RWPE1 (cell line): ENCODE measurements around the gene POU5F1.
"Not testable (repeated sequence)": the region's sequence is repeated elsewhere in the genome, so short reads cannot be mapped to it uniquely, and the experiment has no call there.

Experiments used
- CTCF ChIA-PET: fragments of 350-600 bp; sonication (Branson Sonifier 250); formaldehyde crosslinking; extraction: SDS; loops from one replicate; lab custom pipeline; 2021; lab: Yijun Ruan, JAX
- POLR2A ChIA-PET: fragments of 400-600 bp; formaldehyde crosslinking; extraction: SDS; loops from one replicate; lab custom pipeline; 2020; ENCODE audit warnings: antibody characterized with exemption; ENCODE audit not compliant: low non-redundant PET; lab: Yijun Ruan, JAX
- DNase-seq: peaks from one replicate; pipeline ENCODE4 v3.0.0; 2012; ENCODE audit warnings: low spot score
- H3K27ac ChIP-seq: fragments of 450-650 bp; 2 replicates; pipeline ENCODE4 v1.5.1; 2017
- CTCF ChIP-seq: fragments of 450-650 bp; conservative IDR thresholded peaks from 2 replicates; pipeline ENCODE4 v1.5.1; 2017; ENCODE audit warnings: low read depth, mild to moderate bottlenecking

POU5F1 gene

DNA sequence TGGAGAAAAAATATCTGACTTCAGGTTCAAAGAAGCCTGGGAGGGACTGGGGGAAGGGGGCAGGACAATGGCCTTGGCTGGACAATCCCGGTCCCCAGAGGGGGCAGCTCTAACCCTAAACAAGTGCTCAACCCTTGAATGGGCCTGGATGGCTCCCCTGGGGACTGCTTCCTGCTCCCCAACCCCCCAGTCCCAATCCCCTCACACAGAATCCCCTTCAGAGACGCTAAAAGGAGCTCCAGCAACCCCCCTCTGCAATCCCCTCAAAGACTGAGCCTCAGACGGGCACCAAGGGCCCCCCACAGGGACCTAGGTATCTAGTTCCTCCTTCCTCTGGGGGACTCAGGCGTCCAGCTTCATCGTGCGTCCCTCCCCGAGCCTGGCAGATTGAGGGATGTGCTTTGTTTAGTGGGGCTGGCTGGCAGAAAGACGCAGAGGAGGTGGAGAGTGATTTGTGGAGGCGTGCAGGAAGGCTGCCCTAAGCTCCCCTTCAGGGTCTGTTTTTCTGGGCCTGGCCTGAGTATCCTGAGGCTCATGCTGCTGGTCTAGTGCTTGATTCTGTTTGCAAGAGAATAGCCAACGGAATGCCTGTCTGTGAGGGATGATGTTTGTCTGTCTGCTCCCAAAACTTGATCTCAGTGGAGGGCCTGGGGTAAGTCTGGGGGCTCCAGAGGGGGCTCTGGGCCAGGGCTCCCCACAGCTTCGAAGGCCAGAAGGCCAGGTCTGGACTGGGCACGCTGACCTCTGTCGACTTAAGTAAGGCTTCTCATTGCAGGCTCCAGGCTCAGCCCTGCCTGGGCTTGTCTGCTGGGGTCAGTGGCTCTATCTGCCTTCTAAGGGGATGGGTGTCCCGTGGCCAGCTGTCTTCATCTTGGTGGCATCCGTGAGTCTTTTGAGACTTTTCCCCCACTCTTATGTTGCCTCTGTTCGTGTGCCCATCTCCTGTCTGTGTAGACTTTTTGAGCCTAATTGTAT, 1.7 kb upstream of the POU5F1 start:
- POLR2A ChIA-PET: no interaction called here
- H3K27ac ChIP-seq: peak overlapping the region; percentile 54

GRCh38 chr6:31170987-31171671, 647 bp upstream of the POU5F1 start:
- ChIA-PET POLR2A (no interaction called here), CTCF (no interaction called here)
- DNase-seq: no peak
- peak overlapping the region; percentile 42 for H3K27ac ChIP-seq
- no peak for TF ChIP-seq CTCF

More for the DNA sequence above, 1.7 kb upstream of the POU5F1 start:
- CTCF ChIA-PET: interaction anchor here (0.5 to 0.9 kb wide), 2 partner anchors 35 to 194 kb away, joined by 3 to 7 read pairs; no protein-coding TSS in a partner anchor
- no peak for DNase-seq
- no peak for TF ChIP-seq CTCF

GRCh38 chr6:31169858-31170599, 453 bp downstream of the POU5F1 start:
- DNase-seq, POLR2A ChIA-PET: not testable (repeated sequence)
- CTCF ChIA-PET: interaction anchor here (0.5 to 0.6 kb wide), 2 partner anchors 439 to 949 kb away, joined by 3 read pairs; no protein-coding TSS in a partner anchor
- peak overlapping the region; percentile 59 for H3K27ac ChIP-seq

DNA sequence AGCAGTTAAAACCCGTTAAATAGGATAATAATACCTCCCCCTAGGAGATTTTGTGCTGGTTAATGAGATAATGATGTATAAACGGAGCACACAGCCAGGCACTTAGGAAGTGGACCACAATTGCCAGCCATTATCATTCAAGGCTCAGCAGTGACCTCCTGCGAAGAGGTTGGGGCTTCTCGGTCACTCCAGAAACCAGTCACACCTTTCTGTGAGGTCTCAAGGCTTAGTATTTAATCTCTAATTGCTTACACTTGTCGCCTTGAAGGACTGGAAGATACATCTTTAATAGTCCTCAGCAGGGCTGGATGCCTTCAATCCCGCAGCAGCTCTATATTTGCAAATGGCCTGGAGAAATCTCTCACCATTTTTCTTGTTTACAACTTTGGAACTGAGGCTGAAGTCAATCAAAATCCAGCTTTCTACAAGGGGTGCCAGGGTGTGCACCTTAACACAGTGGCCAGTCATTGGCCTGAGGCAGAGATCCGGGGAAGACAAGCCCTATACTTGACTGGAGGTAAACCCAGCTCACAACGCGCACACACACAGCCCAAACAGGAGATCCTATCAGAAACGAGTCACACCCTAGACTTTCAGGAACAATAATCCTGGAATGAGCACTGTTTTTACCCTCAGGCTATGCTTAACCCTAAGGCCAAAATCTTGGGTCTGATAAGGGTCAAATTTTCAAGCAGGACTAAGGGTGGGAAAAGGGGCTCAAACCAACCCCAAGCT, 1.2 kb downstream of the POU5F1 start:
- peak overlapping the region; percentile 59 for H3K27ac ChIP-seq
- ChIA-PET POLR2A (no interaction called here), CTCF (interaction anchor here (0.6 kb wide), 1 partner anchor 949 kb away, joined by 3 read pairs; no protein-coding TSS in a partner anchor)
- TF ChIP-seq CTCF: no peak
- DNase-seq: no peak

DNA sequence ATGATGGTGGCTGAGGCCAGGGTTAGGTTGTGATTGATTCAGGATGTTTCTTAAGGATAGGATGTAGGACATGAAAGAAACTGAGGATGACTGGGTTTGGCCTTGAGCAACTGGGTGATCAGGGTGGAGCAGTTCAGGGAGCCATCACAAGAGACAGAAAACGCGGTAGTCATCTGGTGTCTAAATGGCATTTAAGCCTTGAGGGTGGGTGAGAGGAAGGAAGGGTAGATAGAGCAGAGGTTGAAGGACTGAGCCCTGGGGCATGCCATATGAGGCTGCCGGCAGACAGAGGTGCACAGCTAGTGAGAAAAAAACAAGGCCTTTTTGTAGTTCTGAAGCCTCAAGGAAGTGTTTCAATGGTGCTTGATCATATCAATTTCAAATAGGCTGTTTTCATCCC, 1.9 kb downstream of the POU5F1 start:
- ChIA-PET POLR2A (no interaction called here), CTCF (no interaction called here)
- no peak for DNase-seq
- TF ChIP-seq CTCF: no peak
- no peak overlapping the region for H3K27ac ChIP-seq

DNA sequence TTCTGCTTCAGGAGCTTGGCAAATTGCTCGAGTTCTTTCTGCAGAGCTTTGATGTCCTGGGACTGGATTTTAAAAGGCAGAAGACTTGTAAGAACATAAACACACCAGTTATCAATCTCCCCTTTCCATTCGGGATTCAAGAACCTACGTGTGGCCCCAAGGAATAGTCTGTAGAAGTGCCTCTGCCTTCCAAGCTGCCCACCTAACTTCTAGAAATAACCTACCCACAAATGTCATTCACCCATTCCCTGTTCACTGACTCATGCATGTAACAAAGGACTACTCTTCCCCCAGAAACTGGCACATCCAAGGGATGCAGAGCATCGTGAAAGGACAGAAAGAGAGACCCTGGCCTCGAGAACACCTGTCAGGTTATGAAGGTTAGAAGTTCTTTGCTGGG, 4.5 kb downstream of the POU5F1 start:
- no peak for TF ChIP-seq CTCF
- no peak overlapping the region for H3K27ac ChIP-seq
- POLR2A ChIA-PET: no interaction called here
- CTCF ChIA-PET: interaction anchor here (0.6 to 0.7 kb wide), 2 partner anchors 26 to 251 kb away, joined by 3 read pairs; no protein-coding TSS in a partner anchor
- no peak for DNase-seq

GRCh38 chr6:31165064-31165832, 5.2 kb downstream of the POU5F1 start:
- POLR2A ChIA-PET, DNase-seq: not testable (repeated sequence)
- CTCF ChIA-PET: interaction anchor here (0.6 kb wide), 1 partner anchor 27 kb away, joined by 3 read pairs; no protein-coding TSS in a partner anchor
- peak overlapping the region; percentile 40 for H3K27ac ChIP-seq

DNA sequence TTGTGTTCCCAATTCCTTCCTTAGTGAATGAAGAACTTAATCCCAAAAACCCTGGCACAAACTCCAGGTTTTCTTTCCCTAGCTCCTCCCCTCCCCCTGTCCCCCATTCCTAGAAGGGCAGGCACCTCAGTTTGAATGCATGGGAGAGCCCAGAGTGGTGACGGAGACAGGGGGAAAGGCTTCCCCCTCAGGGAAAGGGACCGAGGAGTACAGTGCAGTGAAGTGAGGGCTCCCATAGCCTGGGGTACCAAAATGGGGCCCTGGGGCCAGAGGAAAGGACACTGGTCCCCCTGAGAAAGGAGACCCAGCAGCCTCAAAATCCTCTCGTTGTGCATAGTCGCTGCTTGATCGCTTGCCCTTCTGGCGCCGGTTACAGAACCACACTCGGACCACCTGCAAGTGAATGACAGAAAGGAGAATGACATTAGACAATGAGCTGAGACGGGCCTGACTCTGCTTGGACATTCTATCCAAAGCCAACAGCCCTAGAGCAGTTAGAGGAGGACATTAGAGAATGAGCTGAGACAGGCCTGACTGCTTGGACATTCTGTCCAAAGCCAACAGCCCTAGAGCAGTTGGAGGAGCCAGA, 5.9 kb downstream of the POU5F1 start:
- POLR2A ChIA-PET, CTCF ChIA-PET, DNase-seq: not testable (repeated sequence)
- peak overlapping the region; percentile 40 for H3K27ac ChIP-seq
